ENCODE results near the gene PLXDC2. TPM values are rescaled to one million over a fixed set of nuclear protein-coding genes. Genes with fewer than 3 reads are reported as not detected.

The PLXDC2 gene
- total RNA-seq, 1 experiment from 2014 or later: 0.21 TPM

- ChIA-PET POLR2A (no interaction called here), CTCF (no interaction called here)
- H3K9me3 ChIP-seq (ENCODE audit: control insufficient read depth, insufficient read depth, low read depth, low read length): no peaks in the 10 kb centered on the region
- H3K27ac ChIP-seq (ENCODE audit: low read length): no peak overlapping the region
- H3K36me3 ChIP-seq (ENCODE audit: control insufficient read depth, insufficient read depth, low read length): no peaks in the 10 kb centered on the region
- no peak overlapping the region for H3K4me3 ChIP-seq (ENCODE audit: low read depth in 2 of 2, low read length in 2 of 2)
- no peak for TF ChIP-seq TCF7L2 (IDR thresholded peaks at IDR 0.05; ENCODE audit: low read depth, low read length)
- TF ChIP-seq CTCF (IDR thresholded peaks at IDR 0.05): no peak
- TF ChIP-seq REST (IDR thresholded peaks at IDR 0.05; ENCODE audit: insufficient read depth in 1 of 2, low read depth in 2 of 2, low read length in 1 of 2): no peak
- TF ChIP-seq SIN3A (IDR thresholded peaks at IDR 0.05; ENCODE audit: borderline replicate concordance, insufficient read depth, low read depth, low read length): no peak
- no peak for TF ChIP-seq POLR2AphosphoS5 (IDR thresholded peaks at IDR 0.05; ENCODE audit: low read depth, low read length)
- in situ Hi-C loops (cut with HindIII; ENCODE audit: low pct_unique_long_range_greater_than_20kb, low sequenced_read_pairs) (no loop called here), intact Hi-C loops (cut with micrococcal nuclease; ENCODE audit: unreplicated experiment) (no loop called here)
- DNase-seq (ENCODE audit: low read depth, low spot score) (no peak), ATAC-seq (no peak)
- no TSS peak for BruUV-seq (replicated peaks)
- H3K4me1 ChIP-seq (ENCODE audit: control insufficient read depth, insufficient read depth, low read length): no peaks in the 10 kb centered on the region
- no peaks in the 10 kb centered on the region for H3K27me3 ChIP-seq (ENCODE audit: control insufficient read depth, insufficient read depth, low read length)
These were observed 243.0 kb downstream of the PLXDC2 start for GRCh38 chr10:20059084-20059835.

GRCh38 chr10:20065814-20066213 lies 249.6 kb downstream of the PLXDC2 start:
- Histone ChIP-seq H3K27me3 (ENCODE audit: control insufficient read depth, insufficient read depth, low read length) (no peaks in the 10 kb centered on the region), H3K9me3 (ENCODE audit: control insufficient read depth, insufficient read depth, low read depth, low read length) (no peaks in the 10 kb centered on the region), H3K27ac (ENCODE audit: low read length) (no peak overlapping the region), H3K36me3 (ENCODE audit: control insufficient read depth, insufficient read depth, low read length) (no peaks in the 10 kb centered on the region), H3K4me1 (ENCODE audit: control insufficient read depth, insufficient read depth, low read length) (no peaks in the 10 kb centered on the region), H3K4me3 (ENCODE audit: low read depth in 2 of 2, low read length in 2 of 2) (no peak overlapping the region)
- intact Hi-C loops (cut with micrococcal nuclease; ENCODE audit: unreplicated experiment) (no loop called here), in situ Hi-C loops (cut with HindIII; ENCODE audit: low pct_unique_long_range_greater_than_20kb, low sequenced_read_pairs) (no loop called here)
- ChIA-PET CTCF (no interaction called here), POLR2A (no interaction called here)
- no TSS peak for BruUV-seq (replicated peaks)
- DNase-seq (ENCODE audit: low read depth, low spot score): no peak
- ATAC-seq: no peak
- TF ChIP-seq TCF7L2 (IDR thresholded peaks at IDR 0.05; ENCODE audit: low read depth, low read length) (no peak), CTCF (IDR thresholded peaks at IDR 0.05) (no peak), REST (IDR thresholded peaks at IDR 0.05; ENCODE audit: insufficient read depth in 1 of 2, low read depth in 2 of 2, low read length in 1 of 2) (no peak), POLR2AphosphoS5 (IDR thresholded peaks at IDR 0.05; ENCODE audit: low read depth, low read length) (no peak), SIN3A (IDR thresholded peaks at IDR 0.05; ENCODE audit: borderline replicate concordance, insufficient read depth, low read depth, low read length) (no peak)

All from Panc1 (cell line).